Neuronal stem cell (in vitro differentiated cells): ENCODE measurements around the gene DEFB132.

ENCODE experiments used
- DNase-seq: peaks from one replicate; pipeline ENCODE4 v3.0.0-alpha.2; 2013; ENCODE audit warnings: low spot score
- H2AFZ ChIP-seq: one replicate; pipeline ENCODE4 v1.6.1; 2013; ENCODE audit warnings: mild to moderate bottlenecking, low read length, inconsistent platforms
- H2AK5ac ChIP-seq: 2 replicates; pipeline ENCODE4 v1.6.1; 2013; ENCODE audit warnings: low read depth, mild to moderate bottlenecking, inconsistent platforms, low read length, moderate library complexity, mixed read lengths
- H2BK120ac ChIP-seq: 2 replicates; pipeline ENCODE4 v1.6.1; 2013; ENCODE audit warnings: low read depth, mild to moderate bottlenecking, inconsistent platforms, low read length, moderate library complexity, mixed read lengths
- H2BK12ac ChIP-seq: one replicate; pipeline ENCODE4 v1.6.1; 2013; ENCODE audit warnings: low read length, inconsistent platforms
- H2BK15ac ChIP-seq: 2 replicates; pipeline ENCODE4 v1.6.1; 2013; ENCODE audit warnings: mild to moderate bottlenecking, low read length, inconsistent platforms, mixed read lengths
- H2BK5ac ChIP-seq: one replicate; pipeline ENCODE4 v1.6.1; 2013; ENCODE audit warnings: inconsistent platforms, mild to moderate bottlenecking, low read length, moderate library complexity
- H3K14ac ChIP-seq: one replicate; pipeline ENCODE4 v1.6.1; 2013; ENCODE audit warnings: low read length, inconsistent platforms
- H3K18ac ChIP-seq: 2 replicates; pipeline ENCODE4 v1.6.1; 2013; ENCODE audit warnings: low read length, inconsistent platforms
- H3K23ac ChIP-seq: 2 replicates; pipeline ENCODE4 v1.6.1; 2013; ENCODE audit warnings: low read depth, mild to moderate bottlenecking, mixed read lengths, low read length, inconsistent platforms; ENCODE audit not compliant: poor library complexity
- H3K27ac ChIP-seq: replicated peaks from 3 replicates; pipeline ENCODE4 v1.5.1; 2013; ENCODE audit warnings: low read length, inconsistent platforms
- H3K27me3 ChIP-seq, 3 experiments: 2 replicates each; pipeline ENCODE4 v1.6.1; 2013; ENCODE audit warnings: low read length in 3 of 3, mild to moderate bottlenecking in 2 of 3, inconsistent platforms in 1 of 3, low read depth in 1 of 3, mixed read lengths in 1 of 3, moderate library complexity in 1 of 3; ENCODE audit not compliant: control insufficient read depth in 3 of 3, insufficient read depth in 3 of 3
- H3K36me3 ChIP-seq, 2 donors: replicated peaks in 1 of 2; 2 replicates each; pipeline ENCODE4 v1.6.1; 2013; ENCODE audit warnings: low read length in 2 of 2; ENCODE audit not compliant: control insufficient read depth in 2 of 2, insufficient read depth in 2 of 2
- H3K4ac ChIP-seq: 2 replicates; pipeline ENCODE4 v1.6.1; 2013; ENCODE audit warnings: inconsistent platforms, mild to moderate bottlenecking, low read length, moderate library complexity
- H3K4me1 ChIP-seq, 2 donors: 1 replicate in 1 of 2; 2 replicates in 1 of 2; pipeline ENCODE4 v1.6.1; 2013; ENCODE audit warnings: low read length in 2 of 2, low read depth in 1 of 2; ENCODE audit not compliant: control insufficient read depth in 2 of 2, insufficient read depth in 1 of 2
- H3K4me2 ChIP-seq: one replicate; pipeline ENCODE4 v1.6.1; 2013; ENCODE audit warnings: mild to moderate bottlenecking, low read length, inconsistent platforms; ENCODE audit not compliant: insufficient read depth, poor library complexity, severe bottlenecking
- H3K4me3 ChIP-seq, 2 donors: 2 replicates each; pipeline ENCODE4 v1.5.1; 2013; ENCODE audit warnings: low read length in 2 of 2, mild to moderate bottlenecking in 2 of 2, inconsistent platforms in 1 of 2, moderate library complexity in 1 of 2
- H3K79me1 ChIP-seq: one replicate; pipeline ENCODE4 v1.6.1; 2013; ENCODE audit warnings: low read depth, mild to moderate bottlenecking, inconsistent platforms, low read length, moderate library complexity
- H3K9ac ChIP-seq: one replicate; pipeline ENCODE4 v1.6.1; 2013; ENCODE audit warnings: mild to moderate bottlenecking, low read depth, low read length, inconsistent platforms; ENCODE audit not compliant: poor library complexity
- H3K9me3 ChIP-seq, 2 donors: replicated peaks in 1 of 2; 2 replicates each; pipeline versions ENCODE3 to v1.6.1; 2013; ENCODE audit warnings: low read length in 2 of 2, mild to moderate bottlenecking in 2 of 2, inconsistent platforms in 1 of 2, low read depth in 1 of 2, mixed read lengths in 1 of 2, moderate library complexity in 1 of 2; ENCODE audit not compliant: control insufficient read depth in 2 of 2, insufficient read depth in 1 of 2
- H4K8ac ChIP-seq: one replicate; pipeline ENCODE4 v1.6.1; 2013; ENCODE audit warnings: low read depth, mild to moderate bottlenecking, inconsistent platforms, low read length, moderate library complexity
- H4K91ac ChIP-seq: one replicate; pipeline ENCODE4 v1.6.1; 2013; ENCODE audit warnings: low read length, low read depth, mild to moderate bottlenecking, inconsistent platforms; ENCODE audit not compliant: poor library complexity
- WGBS, 2 donors: extraction: QIAGEN DNeasy Blood & Tissue Kit; methylation state at CpG; one replicate each; pipeline ENCODE4 v1.1.7; 2013; ENCODE audit warnings: missing lambda C conversion rate in 2 of 2, mixed read lengths in 1 of 2; ENCODE audit not compliant: insufficient read length in 2 of 2, insufficient replicate concordance in 1 of 2; ENCODE audit errors: extremely low coverage in 2 of 2; 5-methylcytosine and 5-hydroxymethylcytosine counted together

Gene DEFB132

DNA sequence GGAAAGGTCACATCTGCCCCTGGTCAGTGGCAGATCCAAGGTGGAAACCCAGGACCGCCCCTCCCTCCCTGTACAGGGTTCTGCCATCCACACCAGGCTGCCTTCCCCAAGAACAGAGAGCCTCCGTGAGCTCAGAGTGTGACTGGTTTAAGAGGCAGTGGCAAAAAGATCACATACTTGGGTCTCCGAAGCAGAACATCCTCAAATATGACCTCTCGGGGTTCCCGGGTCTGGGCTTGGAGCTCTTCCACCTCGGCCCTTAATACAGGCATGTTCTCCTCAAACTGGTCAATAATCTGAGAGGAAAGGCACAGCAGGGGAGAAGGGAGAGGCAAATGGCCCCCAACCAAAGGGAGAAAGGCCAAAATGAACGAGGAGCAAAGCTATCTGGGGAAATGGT, 18.3 kb downstream of the DEFB132 start:
- Histone ChIP-seq H3K9me3 (peaks cover 0 to 1% of the 10 kb centered on the region in 2 donors), H3K27me3 (no peaks in the 10 kb centered on the region), H3K9ac (no peak overlapping the region), H3K4ac (no peak overlapping the region), H4K91ac (no peak overlapping the region), H2BK5ac (no peak overlapping the region), H2AFZ (no peak overlapping the region), H3K27ac (no peak overlapping the region), H2BK12ac (no peak overlapping the region), H3K18ac (no peak overlapping the region), H2BK15ac (no peak overlapping the region), H3K14ac (no peak overlapping the region), H2BK120ac (no peak overlapping the region), H3K23ac (no peak overlapping the region), H4K8ac (no peak overlapping the region), H3K4me1 (no peaks in the 10 kb centered on the region), H3K4me3 (no peak overlapping the region), H3K79me1 (no peaks in the 10 kb centered on the region), H3K36me3 (peaks cover 33 to 81% of the 10 kb centered on the region in 2 donors), H3K4me2 (no peak overlapping the region), H2AK5ac (no peak overlapping the region)
- DNase-seq, result no peak
- WGBS, 2 donors, result no CpG with 5 or more reads among the region's 7 CpGs

GRCh38 chr20:276620-277495, 19.3 kb downstream of the DEFB132 start:
- no CpG with 5 or more reads among the region's 12 CpGs for WGBS, 2 donors
- Histone ChIP-seq H2AFZ (no peak overlapping the region), H2AK5ac (no peak overlapping the region), H4K8ac (no peak overlapping the region), H3K27ac (no peak overlapping the region), H2BK120ac (no peak overlapping the region), H3K79me1 (no peaks in the 10 kb centered on the region), H2BK12ac (no peak overlapping the region), H2BK5ac (peak overlapping the region; percentile 26), H3K14ac (no peak overlapping the region), H3K36me3 (peaks cover 36 to 85% of the 10 kb centered on the region in 2 donors), H3K4me3 (no peak overlapping the region), H3K9me3 (peaks cover 0 to 1% of the 10 kb centered on the region in 2 donors), H3K27me3 (no peaks in the 10 kb centered on the region), H3K4me1 (no peaks in the 10 kb centered on the region), H3K9ac (no peak overlapping the region), H4K91ac (no peak overlapping the region), H3K4ac (no peak overlapping the region), H3K4me2 (no peak overlapping the region), H3K18ac (no peak overlapping the region), H2BK15ac (no peak overlapping the region), H3K23ac (no peak overlapping the region)
- DNase-seq, result no peak

GRCh38 chr20:277496-277781, 19.9 kb downstream of the DEFB132 start:
- no peak overlapping the region for H3K4me2 ChIP-seq
- H3K9me3 ChIP-seq, result peaks cover 0 to 1% of the 10 kb centered on the region in 2 donors
- H3K23ac ChIP-seq, result no peak overlapping the region
- no peak for DNase-seq
- H2BK15ac ChIP-seq, result no peak overlapping the region
- no CpG with 5 or more reads among the region's 3 CpGs for WGBS, 2 donors
- H3K27me3 ChIP-seq, result no peaks in the 10 kb centered on the region
- H3K79me1 ChIP-seq, result no peaks in the 10 kb centered on the region
- no peak overlapping the region for H3K4ac ChIP-seq
- no peaks in the 10 kb centered on the region for H3K4me1 ChIP-seq
- no peak overlapping the region for H4K8ac ChIP-seq
- H2BK12ac ChIP-seq, result no peak overlapping the region
- H4K91ac ChIP-seq, result no peak overlapping the region
- no peak overlapping the region for H3K14ac ChIP-seq
- H2BK5ac ChIP-seq, result no peak overlapping the region
- no peak overlapping the region for H3K9ac ChIP-seq
- no peak overlapping the region for H2AK5ac ChIP-seq
- H2AFZ ChIP-seq, result no peak overlapping the region
- H3K27ac ChIP-seq, result no peak overlapping the region
- no peak overlapping the region for H3K18ac ChIP-seq
- no peak overlapping the region for H2BK120ac ChIP-seq
- H3K4me3 ChIP-seq, result no peak overlapping the region
- peaks cover 37 to 86% of the 10 kb centered on the region in 2 donors for H3K36me3 ChIP-seq

GRCh38 chr20:278181-278580, 20.7 kb downstream of the DEFB132 start:
- Histone ChIP-seq H3K18ac (no peak overlapping the region), H3K4me1 (no peaks in the 10 kb centered on the region), H2AK5ac (no peak overlapping the region), H3K4me3 (no peak overlapping the region), H2BK15ac (no peak overlapping the region), H3K79me1 (no peaks in the 10 kb centered on the region), H2AFZ (no peak overlapping the region), H2BK12ac (no peak overlapping the region), H3K4me2 (no peak overlapping the region), H4K91ac (no peak overlapping the region), H3K4ac (no peak overlapping the region), H3K23ac (no peak overlapping the region), H3K36me3 (peaks cover 36 to 85% of the 10 kb centered on the region in 2 donors), H3K27ac (no peak overlapping the region), H3K14ac (no peak overlapping the region), H3K9ac (no peak overlapping the region), H4K8ac (no peak overlapping the region), H3K9me3 (peaks cover 0 to 1% of the 10 kb centered on the region in 2 donors), H2BK5ac (no peak overlapping the region), H2BK120ac (no peak overlapping the region), H3K27me3 (no peaks in the 10 kb centered on the region)
- WGBS, 2 donors, result no CpG with 5 or more reads among the region's 5 CpGs
- DNase-seq, result no peak
